Thoracic aorta (tissue), 2 donors: ENCODE data around the gene PDF. TPM values are rescaled to one million over a fixed set of nuclear protein-coding genes. Genes with fewer than 3 reads are reported as not detected.

Source experiments
- ATAC-seq: fragments of 150-250 bp; one replicate; pipeline ENCODE4 v1.8.0; 2017; ENCODE audit warnings: low read depth; ENCODE audit not compliant: insufficient number of reproducible peaks, low FRiP score
- DNase-seq: peaks from one replicate; pipeline ENCODE4 v3.0.0-alpha.2; 2020; ENCODE audit warnings: low spot score
- H3K27ac ChIP-seq, 2 donors: fragments of 200-600 bp; sonication (generic); 1 replicate in 1 of 2; 2 replicates in 1 of 2; pipeline ENCODE4 v1.5.1; 2016; ENCODE audit warnings: mild to moderate bottlenecking in 2 of 2, moderate library complexity in 2 of 2
- H3K27me3 ChIP-seq: fragments of 200-600 bp; sonication (generic); replicated peaks from 2 replicates; pipeline ENCODE4 v1.6.0; 2016; ENCODE audit warnings: mild to moderate bottlenecking; ENCODE audit not compliant: insufficient read depth
- H3K36me3 ChIP-seq: fragments of 200-600 bp; sonication (generic); one replicate; pipeline ENCODE4 v1.5.1; 2016
- H3K4me1 ChIP-seq, 2 donors: fragments of 200-600 bp; sonication (generic); 1 replicate in 1 of 2; 2 replicates in 1 of 2; pipeline versions ENCODE4 v1.5.1 to v1.6.0; 2016; ENCODE audit warnings: low read depth in 2 of 2, mild to moderate bottlenecking in 1 of 2; ENCODE audit not compliant: control insufficient read depth in 1 of 2
- H3K4me3 ChIP-seq: fragments of 200-600 bp; sonication (generic); 2 replicates; pipeline ENCODE4 v1.5.1; 2016; ENCODE audit warnings: mild to moderate bottlenecking
- H3K9me3 ChIP-seq: fragments of 200-600 bp; sonication (generic); 2 replicates; pipeline ENCODE4 v1.5.1; 2016
- total RNA-seq, 2 donors: library from RNA; depleted of rRNA; stranded (reverse); fragments of >200 nt; gene quantifications; one replicate each; pipeline versions ENCODE4 v1.1.0 to v1.2.3, GENCODE V29; 2016
- TF ChIP-seq, protein P1 (sequence below): fragments of 200-600 bp; sonication (generic); IDR thresholded peaks from one replicate; pipeline ENCODE4 v1.5.1; 2019; ENCODE audit warnings: antibody characterized with exemption

Gene PDF
- total RNA-seq, 2 donors from 2014 or later = 24.3 to 25.6 TPM

- ATAC-seq (no peak), DNase-seq (no peak)
- Histone ChIP-seq H3K36me3 (no peaks in the 10 kb centered on the region), H3K4me3 (no peak overlapping the region), H3K27me3 (no peaks in the 10 kb centered on the region), H3K9me3 (no peaks in the 10 kb centered on the region), H3K4me1 (peaks cover 7 to 31% of the 10 kb centered on the region in 2 donors), H3K27ac (no peak overlapping the region)
- TF ChIP-seq, protein P1, sequence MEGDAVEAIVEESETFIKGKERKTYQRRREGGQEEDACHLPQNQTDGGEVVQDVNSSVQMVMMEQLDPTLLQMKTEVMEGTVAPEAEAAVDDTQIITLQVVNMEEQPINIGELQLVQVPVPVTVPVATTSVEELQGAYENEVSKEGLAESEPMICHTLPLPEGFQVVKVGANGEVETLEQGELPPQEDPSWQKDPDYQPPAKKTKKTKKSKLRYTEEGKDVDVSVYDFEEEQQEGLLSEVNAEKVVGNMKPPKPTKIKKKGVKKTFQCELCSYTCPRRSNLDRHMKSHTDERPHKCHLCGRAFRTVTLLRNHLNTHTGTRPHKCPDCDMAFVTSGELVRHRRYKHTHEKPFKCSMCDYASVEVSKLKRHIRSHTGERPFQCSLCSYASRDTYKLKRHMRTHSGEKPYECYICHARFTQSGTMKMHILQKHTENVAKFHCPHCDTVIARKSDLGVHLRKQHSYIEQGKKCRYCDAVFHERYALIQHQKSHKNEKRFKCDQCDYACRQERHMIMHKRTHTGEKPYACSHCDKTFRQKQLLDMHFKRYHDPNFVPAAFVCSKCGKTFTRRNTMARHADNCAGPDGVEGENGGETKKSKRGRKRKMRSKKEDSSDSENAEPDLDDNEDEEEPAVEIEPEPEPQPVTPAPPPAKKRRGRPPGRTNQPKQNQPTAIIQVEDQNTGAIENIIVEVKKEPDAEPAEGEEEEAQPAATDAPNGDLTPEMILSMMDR = no peak
Measured at GRCh38 chr16:69277413-69277812, 53.0 kb downstream of the PDF start.

Other genes starting within 250 kb of the PDF start
- gene HAS3, start 224.9 kb downstream of the PDF start, total RNA-seq = 1 to 10 TPM; 1.8 to 2.7 TPM
- gene CHTF8, start 198.0 kb downstream of the PDF start, total RNA-seq = 10 to 100 TPM; 63.7 to 99.5 TPM
- 10 to 100 TPM; 44.5 to 59.7 TPM for gene UTP4, start 197.9 kb downstream of the PDF start, total RNA-seq
- 10 to 100 TPM; 39.4 to 65.5 TPM for gene SNTB2, start 143.4 kb downstream of the PDF start, total RNA-seq
- 10 to 100 TPM; 26.3 to 38.5 TPM for gene VPS4A, start 19.2 kb downstream of the PDF start, total RNA-seq
- gene COG8, start 9.0 kb upstream of the PDF start, total RNA-seq = 10 to 100 TPM; 39.4 to 51.0 TPM
- gene NIP7, start 9.2 kb upstream of the PDF start, total RNA-seq = 10 to 100 TPM; 11.0 to 33.4 TPM
- 1 to 10 TPM in 1 of 2 donors, not detected in 1; 1.5 TPM for gene TMED6, start 21.2 kb upstream of the PDF start, total RNA-seq
- 10 to 100 TPM; 33.4 to 47.4 TPM for gene TERF2, start 55.4 kb upstream of the PDF start, total RNA-seq
- gene CYB5B, start 94.0 kb upstream of the PDF start, total RNA-seq = 10 to 100 TPM; 12.0 to 54.5 TPM
- 10 to 100 TPM; 77.3 to 98.6 TPM for gene NFAT5, start 235.4 kb upstream of the PDF start, total RNA-seq